ENCODE measurements around the gene IL16.

DNA sequence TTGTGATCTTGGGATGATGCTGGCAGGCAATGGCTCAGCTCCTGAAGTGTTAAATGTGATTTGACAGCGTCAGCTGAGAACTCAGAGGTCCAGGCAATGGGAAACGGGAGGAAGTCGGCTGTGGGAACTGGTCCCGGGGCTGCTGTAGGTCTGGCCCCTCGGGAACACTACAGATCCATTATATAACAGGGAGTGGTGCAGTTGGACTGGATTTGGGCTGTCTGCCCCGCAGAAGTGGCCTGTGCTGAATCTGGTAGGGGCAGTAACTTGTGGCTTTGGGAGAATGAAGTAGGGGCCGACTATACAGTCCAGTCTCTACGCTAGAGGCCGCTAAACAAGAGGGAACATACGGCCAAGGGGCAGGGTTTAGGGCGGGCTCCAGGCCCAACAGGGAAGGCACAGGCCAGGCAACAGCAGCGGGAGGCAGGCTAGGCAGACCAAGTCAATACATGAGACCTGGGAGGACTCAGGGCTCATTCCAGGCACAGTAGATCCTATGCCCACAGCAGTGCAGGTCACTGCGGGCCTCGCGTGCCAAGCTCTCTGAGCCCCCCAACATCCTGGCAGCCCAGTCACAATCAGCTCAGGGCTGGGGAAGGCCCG is 20.3 kb upstream of the IL16 start:
- TF ChIP-seq, protein P1, sequence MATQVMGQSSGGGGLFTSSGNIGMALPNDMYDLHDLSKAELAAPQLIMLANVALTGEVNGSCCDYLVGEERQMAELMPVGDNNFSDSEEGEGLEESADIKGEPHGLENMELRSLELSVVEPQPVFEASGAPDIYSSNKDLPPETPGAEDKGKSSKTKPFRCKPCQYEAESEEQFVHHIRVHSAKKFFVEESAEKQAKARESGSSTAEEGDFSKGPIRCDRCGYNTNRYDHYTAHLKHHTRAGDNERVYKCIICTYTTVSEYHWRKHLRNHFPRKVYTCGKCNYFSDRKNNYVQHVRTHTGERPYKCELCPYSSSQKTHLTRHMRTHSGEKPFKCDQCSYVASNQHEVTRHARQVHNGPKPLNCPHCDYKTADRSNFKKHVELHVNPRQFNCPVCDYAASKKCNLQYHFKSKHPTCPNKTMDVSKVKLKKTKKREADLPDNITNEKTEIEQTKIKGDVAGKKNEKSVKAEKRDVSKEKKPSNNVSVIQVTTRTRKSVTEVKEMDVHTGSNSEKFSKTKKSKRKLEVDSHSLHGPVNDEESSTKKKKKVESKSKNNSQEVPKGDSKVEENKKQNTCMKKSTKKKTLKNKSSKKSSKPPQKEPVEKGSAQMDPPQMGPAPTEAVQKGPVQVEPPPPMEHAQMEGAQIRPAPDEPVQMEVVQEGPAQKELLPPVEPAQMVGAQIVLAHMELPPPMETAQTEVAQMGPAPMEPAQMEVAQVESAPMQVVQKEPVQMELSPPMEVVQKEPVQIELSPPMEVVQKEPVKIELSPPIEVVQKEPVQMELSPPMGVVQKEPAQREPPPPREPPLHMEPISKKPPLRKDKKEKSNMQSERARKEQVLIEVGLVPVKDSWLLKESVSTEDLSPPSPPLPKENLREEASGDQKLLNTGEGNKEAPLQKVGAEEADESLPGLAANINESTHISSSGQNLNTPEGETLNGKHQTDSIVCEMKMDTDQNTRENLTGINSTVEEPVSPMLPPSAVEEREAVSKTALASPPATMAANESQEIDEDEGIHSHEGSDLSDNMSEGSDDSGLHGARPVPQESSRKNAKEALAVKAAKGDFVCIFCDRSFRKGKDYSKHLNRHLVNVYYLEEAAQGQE (IDR thresholded peaks at IDR 0.05; ENCODE audit: insufficient read depth in 1 of 2, low read depth in 2 of 2, low read length in 2 of 2): no peak
- TF ChIP-seq FOXP2 (optimal IDR thresholded peaks at IDR 0.05; ENCODE audit: borderline replicate concordance, extremely low read depth, extremely low read length, insufficient read depth) (no peak), POLR2AphosphoS5 (IDR thresholded peaks at IDR 0.05; ENCODE audit: low read depth, low read length) (no peak), SIN3A (IDR thresholded peaks at IDR 0.05; ENCODE audit: borderline replicate concordance, insufficient read depth, low read length) (no peak), TAF1 (IDR thresholded peaks at IDR 0.05; ENCODE audit: borderline replicate concordance, insufficient read depth, low read length) (no peak)
